SKM-1 (cell line): Measurements from ENCODE around the gene EMILIN2.
"Not testable (repeated sequence)": the region's sequence is repeated elsewhere in the genome, so short reads cannot be mapped to it uniquely, and the experiment has no call there.

Experiments
- DNase-seq: peaks from one replicate; lab custom pipeline; 2025; ENCODE audit not compliant: unreplicated experiment; lab: John Stamatoyannopoulos, UW

EMILIN2 gene

DNA sequence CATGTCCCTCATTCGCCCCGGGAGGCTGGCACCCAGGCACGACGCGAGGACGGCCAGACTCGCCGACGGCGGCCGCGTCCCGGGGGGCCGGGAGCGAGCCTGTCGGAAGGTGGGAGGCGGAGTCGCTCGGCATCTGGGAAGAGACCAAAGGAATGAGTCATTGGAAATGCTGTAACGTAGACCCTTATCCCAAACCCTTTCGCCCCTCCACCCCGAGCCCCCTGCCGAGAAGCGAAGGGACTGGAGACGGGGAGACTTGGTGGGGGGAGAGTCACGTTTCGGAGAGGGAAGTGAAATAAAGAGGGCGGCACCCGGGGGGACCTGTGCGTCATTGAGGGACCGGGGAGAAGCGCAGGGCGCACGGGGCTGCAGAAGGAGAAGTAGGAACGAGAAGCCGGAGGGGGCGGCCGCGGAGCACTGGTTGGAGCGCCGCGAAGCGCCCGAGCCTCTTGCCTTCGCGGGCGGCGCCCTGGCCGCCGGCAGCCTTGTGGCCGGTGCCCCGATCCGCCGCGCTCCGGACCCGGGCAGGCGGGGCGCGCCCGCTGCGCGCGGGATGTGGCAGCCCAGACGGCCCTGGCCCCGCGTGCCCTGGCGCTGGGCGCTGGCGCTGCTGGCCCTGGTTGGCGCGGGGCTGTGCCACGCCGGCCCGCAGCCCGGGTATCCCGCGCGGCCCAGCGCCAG, at the start of gene EMILIN2:
EMILIN2 (plus strand) TSS at position 371 of the 681 bp plus-strand sequence; CDS start at position 554, 183 bp downstream.
- no peak for DNase-seq

DNA sequence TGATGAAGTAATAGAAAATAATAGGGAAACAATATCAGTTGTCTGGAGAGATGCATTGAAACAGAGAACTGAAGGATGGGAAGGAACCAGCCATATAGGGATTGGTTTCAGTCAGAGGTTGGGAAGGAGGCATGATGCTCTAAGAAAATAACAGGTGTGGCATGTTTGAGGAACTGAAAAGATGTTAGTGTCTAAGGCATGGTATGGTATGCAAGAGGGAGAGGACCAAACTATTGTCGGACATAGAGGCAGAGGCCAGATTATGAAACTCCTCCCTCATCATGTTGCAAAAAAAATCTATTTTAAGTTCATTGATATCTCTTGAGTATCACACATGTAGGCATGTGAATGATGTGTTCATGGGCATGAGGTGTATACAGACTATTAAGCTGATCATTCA, 48.9 kb upstream of the EMILIN2 start:
- DNase-seq = no peak

DNA sequence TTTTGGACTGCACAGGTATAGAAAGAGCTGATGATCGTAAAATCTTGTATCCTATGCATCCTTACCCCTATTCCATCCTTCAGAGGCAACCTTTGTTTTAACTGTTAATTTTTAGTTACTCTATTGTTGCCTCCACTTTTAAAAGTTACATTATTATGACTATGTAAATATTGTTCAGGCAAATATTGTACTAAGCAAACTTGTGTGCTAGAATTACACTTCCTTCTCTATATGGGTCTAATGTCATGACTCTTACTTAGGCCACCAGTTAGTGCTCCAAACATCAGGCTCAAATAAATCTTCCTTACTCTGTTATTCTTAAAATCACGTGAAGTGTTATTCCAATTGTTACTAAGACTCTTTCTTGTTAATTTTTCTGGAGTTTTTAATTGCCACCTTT, 47.4 kb upstream of the EMILIN2 start:
- DNase-seq = no peak

DNA sequence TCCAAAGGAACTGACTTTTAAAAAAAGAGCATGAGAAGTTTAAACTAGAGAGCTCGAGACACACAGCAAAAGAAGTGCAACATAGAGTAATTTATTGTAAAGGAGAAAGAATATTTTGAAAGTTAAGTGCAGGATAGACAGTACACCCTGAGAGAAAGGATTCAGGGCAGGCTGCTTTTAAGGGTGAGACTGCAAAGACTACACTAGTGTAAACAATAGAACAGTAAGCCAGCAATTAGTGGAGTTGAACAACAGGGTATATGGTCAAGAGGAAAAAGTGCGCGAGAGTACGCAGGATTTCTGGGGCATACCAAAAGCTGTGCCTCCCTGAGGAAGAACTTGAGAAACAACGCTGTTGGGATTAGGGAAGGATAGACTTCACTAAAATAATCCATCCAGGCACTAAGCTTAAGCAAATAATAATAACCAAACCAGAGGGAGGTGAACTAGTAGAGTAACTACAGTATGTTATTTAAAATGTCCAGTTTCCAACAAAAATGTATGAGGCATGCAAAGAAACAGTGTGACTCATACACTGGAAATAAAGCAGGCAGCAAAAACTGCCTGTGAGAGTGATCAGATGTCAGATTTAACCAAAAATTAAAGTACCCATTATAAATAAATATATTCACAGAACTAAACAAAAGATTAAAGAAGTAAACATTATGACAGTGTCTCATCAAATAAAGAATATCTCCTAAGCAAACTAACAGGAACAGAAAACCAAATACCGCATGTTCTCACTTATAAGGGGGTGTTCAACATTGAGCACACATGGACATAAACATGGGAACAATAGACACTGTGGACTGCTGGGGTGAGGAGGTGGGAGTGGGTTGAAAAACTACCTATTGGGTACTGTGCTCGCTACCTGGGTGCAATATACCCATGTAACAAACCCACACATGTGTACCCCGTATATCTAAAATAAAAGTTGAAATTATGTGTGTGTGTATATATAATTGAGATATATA, 40.5 kb upstream of the EMILIN2 start:
- DNase-seq = no peak

DNA sequence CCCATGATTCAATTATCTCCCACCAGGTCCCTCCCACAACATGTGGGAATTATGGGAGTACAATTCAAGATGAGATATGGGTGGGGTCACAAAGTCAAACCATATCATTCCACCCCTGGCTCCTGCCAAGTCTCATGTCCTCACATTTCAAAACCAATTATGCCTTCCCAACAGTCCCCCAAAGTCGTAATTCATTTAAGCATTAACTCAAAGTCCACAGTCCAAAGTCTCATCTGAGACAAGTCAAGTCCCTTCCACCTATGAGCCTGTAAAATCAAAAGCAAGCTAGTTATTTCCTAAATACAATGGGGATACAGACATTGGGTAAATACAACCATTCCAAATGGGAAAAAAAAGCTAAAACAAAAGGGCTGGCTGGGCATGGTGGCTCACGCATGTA, 38.2 kb upstream of the EMILIN2 start:
- not testable (repeated sequence) for DNase-seq

DNA sequence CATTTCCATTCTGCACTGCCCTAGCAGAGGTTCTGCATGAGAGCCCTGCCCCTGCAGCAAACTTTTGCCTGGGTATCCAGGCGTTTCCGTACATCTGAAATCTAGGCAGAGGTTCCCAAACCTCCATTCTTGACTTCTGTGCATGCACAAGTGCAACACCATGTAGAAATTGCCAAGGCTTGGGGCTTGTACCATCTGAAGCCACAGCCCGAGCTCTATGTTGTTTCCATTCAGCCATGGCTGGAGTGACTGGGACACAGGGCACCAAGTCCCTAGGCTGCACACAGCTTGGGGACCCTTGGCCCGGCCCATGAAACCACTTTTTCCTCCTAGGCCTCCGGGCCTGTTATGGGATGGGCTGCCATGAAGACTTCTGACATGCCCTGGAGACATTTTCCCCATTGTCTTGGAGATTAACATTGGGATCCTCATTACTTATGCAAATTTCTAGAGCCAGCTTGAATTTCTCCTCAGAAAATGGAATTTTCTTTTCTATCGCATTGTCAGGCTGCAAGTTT, 37.1 kb upstream of the EMILIN2 start:
- not testable (repeated sequence) for DNase-seq

DNA sequence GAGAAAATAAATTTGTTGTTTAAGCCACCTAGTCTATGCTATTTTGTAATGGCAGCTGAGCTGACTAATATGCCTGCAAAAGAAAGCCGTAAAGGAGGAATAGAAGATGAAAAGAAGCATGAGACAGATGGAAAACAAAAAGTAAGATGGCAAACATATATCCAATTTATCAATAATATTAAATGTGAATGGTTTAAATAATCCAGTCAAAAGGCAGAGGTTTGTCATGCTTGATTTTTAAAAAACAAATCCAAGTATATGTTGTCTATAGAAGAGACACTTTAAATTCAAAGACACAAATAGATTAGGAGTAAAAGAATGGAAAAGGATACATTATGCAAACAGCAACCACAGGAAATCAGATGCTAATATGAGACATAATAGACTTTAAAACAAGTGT, 35.4 kb upstream of the EMILIN2 start:
- DNase-seq = no peak

DNA sequence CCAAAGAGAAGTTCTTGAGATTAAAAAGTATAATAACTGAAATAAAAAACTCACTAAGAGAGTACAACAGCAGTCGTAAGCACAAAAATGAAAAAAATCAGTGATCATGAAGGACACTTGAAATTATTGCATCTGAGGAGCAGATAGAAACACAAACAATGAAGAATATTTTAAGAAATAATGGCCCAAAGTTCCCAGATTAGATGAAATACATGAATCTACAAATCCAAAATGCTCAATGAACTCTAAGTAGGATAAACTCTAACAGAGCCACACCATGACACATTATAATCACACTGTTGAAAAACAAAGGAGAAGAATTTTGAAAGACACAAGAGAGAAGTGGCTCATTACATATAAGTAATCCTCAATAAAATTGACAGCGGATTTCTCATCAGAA, 31.9 kb upstream of the EMILIN2 start:
- no peak for DNase-seq

DNA sequence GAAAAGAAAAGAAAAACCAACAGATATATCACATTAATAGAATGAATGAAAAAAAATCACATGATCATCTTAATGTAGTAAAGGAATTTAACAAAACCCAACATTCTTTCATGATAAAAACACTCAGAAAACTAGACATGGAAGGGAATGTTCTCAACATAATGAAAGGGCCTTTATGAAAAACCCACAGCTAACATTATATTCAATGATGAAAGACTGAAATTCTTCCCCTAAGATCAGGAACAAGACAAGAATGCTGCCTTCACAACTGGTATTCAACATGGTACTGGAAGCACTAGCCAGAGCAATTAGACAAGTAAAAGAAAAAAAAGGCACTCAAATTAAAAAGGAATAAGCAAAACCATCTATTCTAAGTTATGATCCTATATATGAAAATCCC, 28.5 kb upstream of the EMILIN2 start:
- DNase-seq = no peak

DNA sequence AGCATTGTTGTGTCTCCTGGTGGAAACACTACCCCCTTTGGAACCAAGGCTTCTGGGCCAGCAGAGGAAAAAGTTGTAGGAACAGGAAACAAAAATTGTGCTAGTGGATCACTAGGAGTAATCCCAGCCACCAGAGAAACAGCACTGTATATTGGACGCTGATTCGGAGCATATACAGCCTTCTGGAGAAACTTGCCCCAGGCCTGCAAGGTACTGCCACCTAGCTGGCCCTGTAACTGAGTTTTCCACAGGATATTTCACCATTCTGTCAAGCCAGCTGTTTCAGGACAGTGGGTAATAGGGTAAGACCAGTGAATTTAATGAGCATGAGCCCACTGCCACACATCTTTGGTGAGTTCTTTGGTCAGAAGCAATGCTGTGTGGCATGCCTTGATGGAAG, 25.1 kb upstream of the EMILIN2 start:
- DNase-seq = no peak

DNA sequence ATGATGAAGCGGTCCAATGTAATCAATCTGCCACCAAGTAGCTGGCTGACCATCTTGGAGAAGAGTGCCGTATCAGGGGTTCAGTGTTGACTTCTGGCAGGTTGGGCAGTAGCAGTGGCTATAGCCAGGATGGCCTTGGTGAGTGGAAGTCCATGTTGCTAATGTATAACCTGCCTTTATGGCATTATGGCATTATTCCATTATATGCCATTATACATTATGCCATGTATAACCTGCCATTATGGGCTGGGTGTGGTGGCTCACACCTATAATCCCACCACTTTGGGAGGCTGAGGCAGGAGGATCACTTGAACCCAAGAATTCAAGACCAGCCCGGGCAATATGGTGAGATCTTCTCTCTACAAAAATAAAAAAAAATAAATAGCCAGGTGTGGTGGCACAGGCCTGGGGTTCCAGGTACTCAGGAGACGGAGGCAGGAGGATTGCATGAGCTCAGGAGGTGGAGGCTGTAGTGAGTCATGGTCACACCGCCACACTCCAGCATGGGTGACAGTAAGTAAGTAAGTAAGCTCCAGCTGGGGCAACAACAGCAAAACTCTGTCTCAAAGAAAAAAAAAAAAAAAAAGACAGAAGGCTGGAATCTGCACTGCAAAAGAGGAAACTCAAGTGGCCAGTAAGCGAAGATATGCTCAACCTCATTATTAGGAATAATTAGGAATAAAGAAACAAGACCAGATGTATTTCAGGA, 24.4 kb upstream of the EMILIN2 start:
- DNase-seq = no peak

DNA sequence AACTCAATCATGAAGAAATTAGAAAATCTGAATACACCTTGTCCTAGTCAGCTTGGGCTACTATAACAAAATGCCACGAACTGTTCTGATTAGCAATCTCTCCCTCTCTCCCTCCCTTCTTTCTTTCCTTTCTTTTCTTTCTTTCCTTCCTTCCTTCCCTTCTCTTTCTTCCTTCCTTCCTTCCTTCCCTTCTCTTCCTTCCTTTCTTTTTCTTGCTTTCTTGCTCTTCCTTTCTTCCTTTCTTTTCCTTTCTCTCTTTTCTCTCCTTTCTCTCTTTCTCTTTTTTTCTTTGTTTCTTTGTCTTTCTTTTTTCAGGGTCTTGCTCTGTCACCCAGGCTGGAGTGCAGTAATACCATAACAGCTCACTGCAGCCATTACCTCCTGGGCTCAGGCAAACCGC, 23.6 kb upstream of the EMILIN2 start:
- no peak for DNase-seq

DNA sequence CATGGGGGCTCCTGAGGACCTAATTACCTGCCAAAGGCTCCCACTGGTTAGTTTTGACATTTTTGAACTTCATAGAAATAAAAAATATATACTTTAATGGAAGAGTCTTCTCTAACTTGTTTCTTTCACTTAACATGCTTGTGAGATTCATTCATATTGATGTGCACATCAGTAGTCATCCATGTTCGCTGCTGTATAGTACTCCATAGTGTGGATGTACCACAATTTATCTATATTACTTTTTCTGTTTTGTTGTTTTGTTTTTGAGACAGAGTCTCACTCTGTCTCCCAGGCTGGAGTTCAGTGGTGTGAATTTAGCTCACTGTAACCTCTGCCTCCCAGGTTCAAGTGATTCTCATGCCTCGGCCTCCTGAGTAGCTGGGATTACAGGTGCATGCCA, 22.8 kb upstream of the EMILIN2 start:
- no peak for DNase-seq

DNA sequence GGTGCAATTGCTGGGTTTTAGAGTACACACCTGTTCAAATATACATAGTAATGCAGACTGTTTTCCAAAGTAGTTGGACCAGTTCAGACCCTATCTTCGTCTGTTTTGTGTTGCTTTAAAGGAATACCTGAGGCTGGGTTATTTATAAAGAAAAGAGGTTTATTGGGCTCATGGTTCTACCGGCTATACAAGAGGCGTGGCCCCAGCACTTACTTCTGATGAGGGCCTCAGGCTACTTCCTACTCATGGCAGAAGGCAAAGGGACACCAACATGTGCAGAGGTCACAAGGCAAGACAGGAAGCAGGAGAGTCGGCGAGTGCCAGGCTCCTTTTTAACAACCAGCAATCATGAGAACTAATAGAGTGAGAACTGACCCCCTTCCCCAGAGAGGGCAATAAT, 21.9 kb upstream of the EMILIN2 start:
- DNase-seq = no peak

DNA sequence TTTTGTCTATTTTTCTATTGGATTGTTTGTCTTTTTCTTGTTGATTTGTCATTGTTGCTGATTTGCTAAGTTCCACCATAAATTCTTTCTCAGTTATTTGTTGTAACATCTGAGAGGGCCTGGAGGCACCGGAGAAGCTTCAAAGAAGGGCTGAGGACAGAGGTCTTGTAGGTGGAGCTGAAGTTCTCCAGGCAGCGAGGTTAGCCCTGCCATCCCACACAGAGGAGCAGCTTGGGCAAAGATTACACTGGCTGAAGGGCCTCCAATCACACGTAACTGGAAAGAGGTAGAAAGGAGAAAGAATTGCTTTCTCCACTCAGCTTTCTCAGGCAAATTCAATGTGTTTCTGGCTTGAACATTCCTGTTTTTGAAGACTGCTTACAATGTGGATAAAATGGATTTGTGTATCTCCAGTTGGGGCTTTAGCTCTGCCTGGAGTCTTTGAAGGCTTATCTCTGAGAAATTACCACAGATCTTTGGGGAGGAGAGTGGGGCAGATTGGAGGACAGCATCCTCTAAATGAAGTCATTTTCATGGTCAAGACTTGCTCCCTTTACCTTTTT, 21.1 kb upstream of the EMILIN2 start:
- no peak for DNase-seq

DNA sequence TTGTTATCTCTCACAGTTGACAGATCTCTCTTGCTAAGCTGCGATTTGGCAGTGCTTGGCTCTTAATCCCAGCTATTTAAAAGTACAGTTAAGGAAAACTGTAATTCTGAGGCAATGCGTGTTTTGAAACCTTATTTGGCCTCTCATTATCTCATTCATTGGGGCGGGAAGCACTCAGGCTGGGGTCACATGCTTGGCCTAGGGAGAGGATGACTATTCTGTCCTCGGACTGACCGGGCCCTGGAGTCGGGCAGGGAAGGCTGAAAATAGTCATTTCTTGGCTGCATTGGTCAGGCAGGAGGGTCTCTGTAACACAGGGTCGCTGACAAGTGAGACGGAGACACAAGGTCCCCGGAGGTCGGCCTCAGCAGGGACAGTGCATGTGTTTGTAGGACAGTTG, 20.2 kb upstream of the EMILIN2 start:
- no peak for DNase-seq

DNA sequence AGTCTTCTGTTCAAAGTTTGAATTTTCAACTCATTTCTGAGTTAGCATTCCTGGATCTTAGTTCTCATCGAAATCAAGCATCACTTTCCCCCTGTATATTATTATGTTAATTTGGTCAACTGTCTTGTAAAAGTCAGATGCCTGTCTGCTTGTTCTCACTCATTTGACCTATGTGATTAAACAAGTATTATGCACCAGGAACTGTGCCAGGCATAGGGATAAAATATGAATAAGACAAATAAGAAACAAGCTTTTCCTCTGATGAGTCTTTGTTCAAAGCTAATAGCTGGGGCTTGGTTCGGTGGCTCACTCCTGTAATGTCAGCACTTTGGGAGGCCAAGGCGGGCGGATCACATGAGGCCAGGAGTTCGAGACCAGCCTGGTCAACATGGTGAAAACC, 19.7 kb upstream of the EMILIN2 start:
- no peak for DNase-seq

DNA sequence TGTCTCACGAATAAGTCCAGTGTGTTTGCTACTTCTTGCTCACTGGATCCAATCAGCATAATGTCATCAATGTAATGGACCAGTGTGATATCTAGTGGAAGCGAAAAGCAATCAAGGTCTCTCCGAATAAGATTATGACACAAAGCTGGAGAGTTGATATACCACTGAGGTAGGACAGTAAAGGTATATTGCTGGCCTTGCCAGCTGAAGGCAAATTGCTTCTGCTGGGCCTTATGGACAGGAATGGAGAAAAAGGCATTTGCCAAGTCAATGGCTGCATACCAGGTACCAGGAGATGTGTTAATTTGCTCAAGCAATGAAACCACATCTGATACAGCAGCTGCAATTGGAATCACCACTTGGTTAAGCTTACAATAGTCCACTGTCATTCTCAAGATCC, 10.7 kb upstream of the EMILIN2 start:
- not testable (repeated sequence) for DNase-seq

DNA sequence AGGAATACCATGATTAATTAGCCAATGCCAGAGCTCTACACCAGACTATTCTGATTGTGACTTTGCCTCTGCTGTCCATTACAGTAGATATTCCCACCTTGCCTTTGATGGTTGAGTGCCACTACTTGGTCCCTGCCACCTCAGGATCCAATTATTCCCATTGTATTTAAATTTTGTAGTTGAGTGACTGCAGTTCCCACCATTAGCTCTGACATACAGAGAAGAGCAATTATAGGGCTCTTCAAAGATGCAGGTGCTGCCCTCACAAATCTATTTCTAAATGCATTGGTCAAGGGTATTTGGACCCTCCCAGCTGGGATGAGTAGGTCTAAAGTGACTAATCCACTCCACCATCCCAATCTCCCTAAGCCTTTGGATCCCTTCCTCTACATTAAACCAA, 9.5 kb upstream of the EMILIN2 start:
- DNase-seq = not testable (repeated sequence)

DNA sequence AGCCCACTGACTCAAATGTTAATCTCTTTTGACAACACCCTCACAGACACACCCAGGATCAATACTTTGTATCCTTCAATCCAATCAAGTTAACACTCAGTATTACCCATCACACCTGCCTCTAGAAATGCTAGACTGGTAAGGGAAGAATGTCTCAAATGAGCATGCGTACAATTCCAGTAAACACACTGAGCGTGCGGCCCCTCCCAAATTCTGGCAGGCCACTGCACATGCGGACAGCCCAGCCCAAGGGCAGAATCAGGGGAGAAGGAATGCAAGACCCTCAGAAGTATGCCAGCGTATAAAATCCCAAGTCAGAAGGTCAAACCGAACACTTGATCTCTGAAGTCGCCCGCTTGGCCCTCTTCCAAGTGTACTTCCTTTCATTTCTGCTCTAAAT, 7.6 kb upstream of the EMILIN2 start:
- DNase-seq = no peak

DNA sequence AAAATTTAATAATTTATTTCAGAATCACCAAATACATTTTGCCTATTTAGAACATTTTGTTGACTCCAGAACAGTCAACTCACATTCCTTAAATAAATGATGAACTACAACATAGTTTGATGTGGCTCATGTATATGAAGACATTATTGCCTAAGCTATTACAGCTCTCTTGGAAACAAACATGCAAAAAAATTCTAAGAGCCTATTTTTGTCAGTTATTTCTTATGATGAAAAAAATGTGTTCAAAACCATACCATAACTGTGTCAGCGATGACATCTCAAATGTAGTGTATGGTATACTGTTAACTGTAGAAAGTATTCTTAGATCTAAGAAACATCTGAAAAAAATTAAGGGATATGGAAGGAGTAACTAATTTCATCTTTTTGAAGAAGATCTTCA, 6.3 kb upstream of the EMILIN2 start:
- no peak for DNase-seq
